Measurements from ENCODE around the gene RUSC2. TPM values are rescaled to one million over a fixed set of nuclear protein-coding genes. Genes with fewer than 3 reads are reported as not detected.
A peak's percentile ranks its signal among the peaks of the same experiment; 100 is the strongest.

RUSC2 gene
- total and polyA plus RNA-seq, 2 of the 4 experiments (the other 2 are of a cell fraction), result 17.4 to 35.4 TPM

DNA sequence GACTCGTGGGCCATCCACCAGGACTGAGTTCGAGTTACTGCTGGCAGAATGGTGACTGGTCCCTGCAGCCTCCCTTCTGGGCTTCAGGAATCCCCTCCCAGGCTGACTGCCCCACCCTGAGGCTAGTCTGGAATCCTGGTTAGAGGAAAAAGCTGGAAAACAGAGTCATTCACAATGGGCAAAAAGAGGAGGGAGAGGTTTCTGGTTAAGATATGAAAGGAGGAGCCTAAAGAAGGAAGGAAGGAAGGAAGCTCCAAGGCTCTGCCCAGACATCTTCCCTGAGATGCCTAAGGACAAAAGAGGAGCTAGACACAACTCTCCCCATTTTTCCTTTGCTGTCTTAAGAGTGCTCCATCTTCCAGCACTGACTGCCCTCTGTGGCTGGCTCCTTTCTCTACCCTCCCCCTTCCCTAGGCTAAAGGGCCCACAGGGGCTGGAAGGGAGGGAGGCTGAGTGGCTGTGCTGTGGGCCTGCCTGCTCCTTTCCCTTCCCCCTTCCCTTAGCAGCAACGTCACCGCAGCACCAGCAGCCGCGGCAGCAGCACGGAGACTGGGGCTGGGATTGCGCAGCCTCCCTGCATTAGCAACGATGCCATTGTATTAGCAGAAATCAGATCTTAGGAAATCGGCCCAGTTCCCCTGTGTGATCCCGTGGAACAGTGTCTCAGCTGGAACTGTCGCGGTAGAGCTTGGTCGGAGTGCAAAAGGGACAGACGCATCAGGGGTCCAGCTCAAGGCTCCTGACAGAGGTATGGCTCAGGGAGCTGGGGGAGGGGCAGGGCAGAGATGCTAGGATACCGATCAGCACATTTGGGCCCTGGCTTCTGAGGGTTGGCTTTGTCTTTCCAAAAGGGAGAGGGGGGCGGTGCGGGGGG lies 48.7 kb downstream of the RUSC2 start:
- Histone ChIP-seq H3K14ac (replicated peaks; ENCODE audit: low read depth, low read length) (peak overlapping the region; percentile 99), H3K4me1 (ENCODE audit: control insufficient read depth, insufficient read depth, low read length) (peaks cover 25% of the 10 kb centered on the region), H3K27ac (ENCODE audit: insufficient read depth, low read length) (peak overlapping the region; percentile 95), H2AK9ac (replicated peaks; ENCODE audit: low read depth, low read length, poor library complexity) (peak overlapping the region; percentile 90), H3K18ac (ENCODE audit: low read depth, low read length) (peak overlapping the region; percentile 96), H3K9ac (ENCODE audit: low read depth, low read length) (peak overlapping the region; percentile 79), H2BK15ac (ENCODE audit: low read depth, low read length) (peak overlapping the region; percentile 89; the same call in 2 of the 3 replicates), H3K4me3 (ENCODE audit: insufficient read depth, low read depth, low read length) (peak overlapping the region; percentile 60), H2BK5ac (ENCODE audit: low read depth, low read length, poor library complexity, severe bottlenecking) (peak overlapping the region; percentile 94), H2BK20ac (ENCODE audit: low read depth, low read length) (peak overlapping the region; percentile 85), H4K8ac (ENCODE audit: low read depth in 2 of 2, low read length in 2 of 2) (peak overlapping the region; percentile 77 to 98), H3K56ac (ENCODE audit: extremely low read depth, insufficient read depth, low read length) (peak overlapping the region; percentile 91), H3K36me3 (ENCODE audit: control insufficient read depth, insufficient read depth, low read length) (peaks cover 2% of the 10 kb centered on the region; the same call in 1 of the 2 replicates), H3K9me1 (ENCODE audit: insufficient read depth, low read length) (peaks cover 26% of the 10 kb centered on the region), H3K79me1 (ENCODE audit: low read depth in 1 of 2, low read length in 2 of 2) (peaks cover 25 to 71% of the 10 kb centered on the region in 2 experiments), H4K20me1 (ENCODE audit: insufficient read depth, low read length) (peaks cover 12% of the 10 kb centered on the region; the same call in 1 of the 2 replicates), H3K23ac (ENCODE audit: low read depth, low read length) (peak overlapping the region; percentile 99), H3K4ac (ENCODE audit: low read depth, low read length) (peak overlapping the region; percentile 99), H4K91ac (ENCODE audit: insufficient read depth, low read depth, low read length) (peak overlapping the region; percentile 99), H2AFZ (replicated peaks; ENCODE audit: low read length, poor library complexity) (peak overlapping the region; percentile 87), H3K27me3 (ENCODE audit: control insufficient read depth, insufficient read depth, low read length) (no peaks in the 10 kb centered on the region), H4K5ac (ENCODE audit: low read depth, low read length) (peak overlapping the region; percentile 94), H3K4me2 (ENCODE audit: low read depth, low read length) (peak overlapping the region; percentile 89), H2BK120ac (ENCODE audit: low read depth, low read length) (peak overlapping the region; percentile 97), H3K9me3 (ENCODE audit: control insufficient read depth, insufficient read depth, low read length) (no peaks in the 10 kb centered on the region), H2AK5ac (ENCODE audit: low read depth, low read length) (peak overlapping the region; percentile 95)
- BruUV-seq (replicated peaks), result no TSS peak
- ChIA-PET CTCF (interaction anchor here (0.6 to 2.6 kb wide), 8 partner anchors 13 to 58 kb away, joined by 3 to 8 read pairs (median 3); partner anchors contain the start of gene RUSC2), POLR2A (ENCODE audit: unreplicated experiment) (interaction anchor here (1.3 to 2.1 kb wide), 4 partner anchors 15 to 49 kb away, joined by 3 to 13 read pairs (median 6); partner anchors contain the start of gene RUSC2)
- WGBS, 2 experiments (ENCODE audit: extremely low coverage in 2 of 2, insufficient read length in 1 of 2), result 8% methylated on average over 11 of the region's 18 CpGs; no CpG with 5 or more reads in 1 of the 2 experiments
- intact Hi-C loops (cut with micrococcal nuclease), result loop anchor here (1.0 to 10.0 kb wide), 2 partner anchors 49 to 184 kb away; no protein-coding TSS in a partner anchor
- DNase-seq (peak; percentile 82), ATAC-seq (ENCODE audit: low read depth) (peak; percentile 94)
- in situ Hi-C loops (cut with MboI; ENCODE audit: low sequenced_read_pairs), result no loop called here
- dilution Hi-C loops (cut with HindIII; ENCODE audit: low sequenced_read_pairs, unreplicated experiment), result no loop called here
- TF ChIP-seq, protein P1, sequence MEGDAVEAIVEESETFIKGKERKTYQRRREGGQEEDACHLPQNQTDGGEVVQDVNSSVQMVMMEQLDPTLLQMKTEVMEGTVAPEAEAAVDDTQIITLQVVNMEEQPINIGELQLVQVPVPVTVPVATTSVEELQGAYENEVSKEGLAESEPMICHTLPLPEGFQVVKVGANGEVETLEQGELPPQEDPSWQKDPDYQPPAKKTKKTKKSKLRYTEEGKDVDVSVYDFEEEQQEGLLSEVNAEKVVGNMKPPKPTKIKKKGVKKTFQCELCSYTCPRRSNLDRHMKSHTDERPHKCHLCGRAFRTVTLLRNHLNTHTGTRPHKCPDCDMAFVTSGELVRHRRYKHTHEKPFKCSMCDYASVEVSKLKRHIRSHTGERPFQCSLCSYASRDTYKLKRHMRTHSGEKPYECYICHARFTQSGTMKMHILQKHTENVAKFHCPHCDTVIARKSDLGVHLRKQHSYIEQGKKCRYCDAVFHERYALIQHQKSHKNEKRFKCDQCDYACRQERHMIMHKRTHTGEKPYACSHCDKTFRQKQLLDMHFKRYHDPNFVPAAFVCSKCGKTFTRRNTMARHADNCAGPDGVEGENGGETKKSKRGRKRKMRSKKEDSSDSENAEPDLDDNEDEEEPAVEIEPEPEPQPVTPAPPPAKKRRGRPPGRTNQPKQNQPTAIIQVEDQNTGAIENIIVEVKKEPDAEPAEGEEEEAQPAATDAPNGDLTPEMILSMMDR (conservative IDR thresholded peaks at IDR 0.05; ENCODE audit: low read depth, low read length), result no peak
- no peak for TF ChIP-seq POLR2A (IDR thresholded peaks at IDR 0.05; ENCODE audit: low read depth, low read length)
- peak; percentile 89 for TF ChIP-seq CEBPB (IDR thresholded peaks at IDR 0.05; ENCODE audit: low read depth, low read length)
- no peak for TF ChIP-seq RFX5 (IDR thresholded peaks at IDR 0.05; ENCODE audit: low read depth, low read length)
- TF ChIP-seq FOS (IDR thresholded peaks at IDR 0.05; ENCODE audit: low read depth, low read length), result no peak
- TF ChIP-seq MAZ (IDR thresholded peaks at IDR 0.05; ENCODE audit: borderline replicate concordance, low read depth, low read length), result peak; percentile 69; the same call in 1 of the 2 replicates
- TF ChIP-seq NFE2L2 (IDR thresholded peaks at IDR 0.05; ENCODE audit: low read depth, low read length), result no peak
- no peak for TF ChIP-seq RCOR1 (IDR thresholded peaks at IDR 0.05; ENCODE audit: insufficient replicate concordance, low read length)
- TF ChIP-seq MXI1 (IDR thresholded peaks at IDR 0.05; ENCODE audit: borderline replicate concordance, low read depth, low read length), result 0 out of 2 replicates have a peak, but pooled peaks have one; percentile 22
- peak; percentile 31; the same call in 1 of the 2 replicates for TF ChIP-seq BHLHE40 (IDR thresholded peaks at IDR 0.05; ENCODE audit: low read depth, low read length)
- TF ChIP-seq, protein P2, sequence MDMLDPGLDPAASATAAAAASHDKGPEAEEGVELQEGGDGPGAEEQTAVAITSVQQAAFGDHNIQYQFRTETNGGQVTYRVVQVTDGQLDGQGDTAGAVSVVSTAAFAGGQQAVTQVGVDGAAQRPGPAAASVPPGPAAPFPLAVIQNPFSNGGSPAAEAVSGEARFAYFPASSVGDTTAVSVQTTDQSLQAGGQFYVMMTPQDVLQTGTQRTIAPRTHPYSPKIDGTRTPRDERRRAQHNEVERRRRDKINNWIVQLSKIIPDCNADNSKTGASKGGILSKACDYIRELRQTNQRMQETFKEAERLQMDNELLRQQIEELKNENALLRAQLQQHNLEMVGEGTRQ (IDR thresholded peaks at IDR 0.05; ENCODE audit: low read depth, low read length), result no peak
- TF ChIP-seq, protein P3, sequence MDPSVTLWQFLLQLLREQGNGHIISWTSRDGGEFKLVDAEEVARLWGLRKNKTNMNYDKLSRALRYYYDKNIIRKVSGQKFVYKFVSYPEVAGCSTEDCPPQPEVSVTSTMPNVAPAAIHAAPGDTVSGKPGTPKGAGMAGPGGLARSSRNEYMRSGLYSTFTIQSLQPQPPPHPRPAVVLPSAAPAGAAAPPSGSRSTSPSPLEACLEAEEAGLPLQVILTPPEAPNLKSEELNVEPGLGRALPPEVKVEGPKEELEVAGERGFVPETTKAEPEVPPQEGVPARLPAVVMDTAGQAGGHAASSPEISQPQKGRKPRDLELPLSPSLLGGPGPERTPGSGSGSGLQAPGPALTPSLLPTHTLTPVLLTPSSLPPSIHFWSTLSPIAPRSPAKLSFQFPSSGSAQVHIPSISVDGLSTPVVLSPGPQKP (IDR thresholded peaks at IDR 0.05; ENCODE audit: borderline replicate concordance, low read depth, low read length), result no peak

All from IMR-90 (cell line).